ENCODE results near the gene FNBP1. TPM values are rescaled to one million over a fixed set of nuclear protein-coding genes. Genes with fewer than 3 reads are reported as not detected.
"Not testable (repeated sequence)": the region's sequence is repeated elsewhere in the genome, so short reads cannot be mapped to it uniquely, and the experiment has no call there.

FNBP1 gene
- polyA plus RNA-seq, 1 of the 3 experiments (the other 2 are of a cell fraction) = 11.0 TPM

DNA sequence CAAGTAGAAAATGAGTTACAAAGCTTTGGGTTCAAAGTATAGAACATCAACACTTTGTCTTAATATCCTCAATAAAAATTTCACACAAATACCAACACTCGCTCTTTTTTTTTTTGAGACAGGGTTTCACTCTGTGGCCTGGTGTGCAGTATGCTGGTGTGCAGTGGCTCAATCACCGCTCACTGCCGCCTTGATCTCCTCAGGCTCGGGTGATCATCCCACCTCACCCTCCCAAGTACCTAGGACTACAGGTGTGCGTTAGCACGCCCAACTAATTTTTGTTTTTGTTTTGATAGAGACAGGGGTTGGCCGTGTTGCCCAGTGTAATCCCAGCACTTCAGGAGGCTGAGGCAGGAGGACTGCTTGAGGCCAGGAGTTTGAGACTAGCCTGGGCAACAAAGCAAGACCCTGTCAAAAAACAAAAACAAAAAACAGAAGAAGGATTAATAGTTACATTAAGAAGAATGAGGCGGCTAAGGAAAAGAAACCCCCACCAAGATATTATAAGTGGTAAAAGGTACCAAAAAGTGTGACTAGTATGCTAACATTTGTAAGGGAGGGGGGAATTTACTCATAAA is 20.3 kb downstream of the FNBP1 start (continued):
- TF ChIP-seq, protein P1, sequence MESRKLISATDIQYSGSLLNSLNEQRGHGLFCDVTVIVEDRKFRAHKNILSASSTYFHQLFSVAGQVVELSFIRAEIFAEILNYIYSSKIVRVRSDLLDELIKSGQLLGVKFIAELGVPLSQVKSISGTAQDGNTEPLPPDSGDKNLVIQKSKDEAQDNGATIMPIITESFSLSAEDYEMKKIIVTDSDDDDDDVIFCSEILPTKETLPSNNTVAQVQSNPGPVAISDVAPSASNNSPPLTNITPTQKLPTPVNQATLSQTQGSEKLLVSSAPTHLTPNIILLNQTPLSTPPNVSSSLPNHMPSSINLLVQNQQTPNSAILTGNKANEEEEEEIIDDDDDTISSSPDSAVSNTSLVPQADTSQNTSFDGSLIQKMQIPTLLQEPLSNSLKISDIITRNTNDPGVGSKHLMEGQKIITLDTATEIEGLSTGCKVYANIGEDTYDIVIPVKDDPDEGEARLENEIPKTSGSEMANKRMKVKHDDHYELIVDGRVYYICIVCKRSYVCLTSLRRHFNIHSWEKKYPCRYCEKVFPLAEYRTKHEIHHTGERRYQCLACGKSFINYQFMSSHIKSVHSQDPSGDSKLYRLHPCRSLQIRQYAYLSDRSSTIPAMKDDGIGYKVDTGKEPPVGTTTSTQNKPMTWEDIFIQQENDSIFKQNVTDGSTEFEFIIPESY (IDR thresholded peaks at IDR 0.05; ENCODE audit: borderline replicate concordance, low read depth) = no peak
- TF ChIP-seq RAD21 (IDR thresholded peaks at IDR 0.05; ENCODE audit: low read length) (no peak), RXRA (IDR thresholded peaks at IDR 0.05; ENCODE audit: borderline replicate concordance, low read depth) (no peak)
- TF ChIP-seq, protein P2, sequence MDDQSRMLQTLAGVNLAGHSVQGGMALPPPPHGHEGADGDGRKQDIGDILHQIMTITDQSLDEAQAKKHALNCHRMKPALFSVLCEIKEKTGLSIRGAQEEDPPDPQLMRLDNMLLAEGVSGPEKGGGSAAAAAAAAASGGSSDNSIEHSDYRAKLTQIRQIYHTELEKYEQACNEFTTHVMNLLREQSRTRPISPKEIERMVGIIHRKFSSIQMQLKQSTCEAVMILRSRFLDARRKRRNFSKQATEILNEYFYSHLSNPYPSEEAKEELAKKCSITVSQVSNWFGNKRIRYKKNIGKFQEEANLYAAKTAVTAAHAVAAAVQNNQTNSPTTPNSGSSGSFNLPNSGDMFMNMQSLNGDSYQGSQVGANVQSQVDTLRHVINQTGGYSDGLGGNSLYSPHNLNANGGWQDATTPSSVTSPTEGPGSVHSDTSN (IDR thresholded peaks at IDR 0.05) = no peak
- TF ChIP-seq, protein P3, sequence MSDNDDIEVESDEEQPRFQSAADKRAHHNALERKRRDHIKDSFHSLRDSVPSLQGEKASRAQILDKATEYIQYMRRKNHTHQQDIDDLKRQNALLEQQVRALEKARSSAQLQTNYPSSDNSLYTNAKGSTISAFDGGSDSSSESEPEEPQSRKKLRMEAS (IDR thresholded peaks at IDR 0.05; ENCODE audit: low read depth) = no peak

DNA sequence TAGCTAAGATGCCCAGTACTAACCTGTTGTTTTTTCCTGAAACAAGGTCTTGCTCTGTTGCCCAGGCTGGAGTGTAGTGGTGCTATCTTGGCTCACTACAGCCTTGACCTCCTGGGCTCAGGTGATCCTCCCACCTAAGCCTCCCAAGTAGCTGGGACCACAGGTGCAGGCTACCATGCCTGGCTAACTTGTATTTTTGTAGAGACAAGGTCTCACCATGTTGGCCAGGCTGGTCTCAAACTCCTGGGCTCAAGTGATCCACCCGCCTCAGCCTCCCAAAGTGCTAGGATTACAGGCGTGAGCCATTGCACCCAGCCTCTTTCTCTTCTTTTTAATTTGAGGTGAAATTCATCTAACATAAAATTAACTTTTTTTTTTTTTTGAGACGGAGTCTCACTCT is 21.1 kb downstream of the FNBP1 start:
- H3K4me2 ChIP-seq; H3K36me3 ChIP-seq (replicated peaks in 1 of 2; ENCODE audit: control insufficient read depth in 1 of 2, insufficient read depth in 2 of 2, low read length in 1 of 2); POLR2A ChIA-PET; DNase-seq; H3K27ac ChIP-seq (ENCODE audit: low read depth in 2 of 2, low read length in 1 of 2); H3K9me2 ChIP-seq; H3K4me1 ChIP-seq (ENCODE audit: control insufficient read depth in 1 of 2, insufficient read depth in 2 of 2, low read depth in 1 of 2, low read length in 1 of 2); H3K4me3 ChIP-seq (ENCODE audit: low read depth in 2 of 2, low read length in 1 of 2); H3K27me3 ChIP-seq (ENCODE audit: insufficient read depth); H3K9me3 ChIP-seq; H3F3A ChIP-seq (replicated peaks; ENCODE audit: insufficient read depth); H3K9ac ChIP-seq; H2AFZ ChIP-seq (ENCODE audit: low read depth): not testable (repeated sequence)
- Histone ChIP-seq H3K79me2 (ENCODE audit: insufficient read depth) (peaks cover 64% of the 10 kb centered on the region), H4K20me1 (ENCODE audit: insufficient read depth) (peaks cover 45% of the 10 kb centered on the region)
- 92% methylated on average over 3 of the region's 3 CpGs for WGBS (ENCODE audit: low lambda C conversion rate)
- CTCF ChIA-PET = interaction anchor here (1.3 kb wide), 1 partner anchor 18 kb away, joined by 3 read pairs; no protein-coding TSS in a partner anchor

DNA sequence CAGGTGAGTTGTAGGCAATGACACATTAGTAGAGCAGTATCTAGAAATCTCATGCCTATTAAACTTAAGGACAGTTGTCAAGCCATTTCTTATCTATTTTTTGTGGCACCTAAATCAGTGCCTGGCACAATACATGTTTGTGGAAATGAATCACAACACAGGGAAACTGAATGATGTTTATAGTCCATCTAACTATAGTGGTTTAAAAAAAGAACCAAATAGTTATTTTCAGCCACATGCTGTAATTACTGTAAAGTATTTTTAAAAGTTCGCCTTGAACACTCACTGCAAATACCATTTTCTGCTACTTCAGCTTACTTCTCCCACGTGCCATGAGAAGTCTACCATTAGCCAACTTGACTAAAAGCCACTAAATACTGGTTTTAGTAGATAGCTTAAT is 21.9 kb downstream of the FNBP1 start:
- POLR2A ChIA-PET = no interaction called here

More for the DNA sequence above, 21.9 kb downstream of the FNBP1 start:
- Histone ChIP-seq H3K27ac (ENCODE audit: low read depth in 2 of 2, low read length in 1 of 2) (no peak overlapping the region), H3K36me3 (replicated peaks in 1 of 2; ENCODE audit: control insufficient read depth in 1 of 2, insufficient read depth in 2 of 2, low read length in 1 of 2) (peaks cover 0 to 2% of the 10 kb centered on the region in 2 experiments), H3K9me2 (no peaks in the 10 kb centered on the region), H3K4me3 (ENCODE audit: low read depth in 2 of 2, low read length in 1 of 2) (no peak overlapping the region), H3K9me3 (no peaks in the 10 kb centered on the region), H3K79me2 (ENCODE audit: insufficient read depth) (peaks cover 57% of the 10 kb centered on the region), H2AFZ (ENCODE audit: low read depth) (no peak overlapping the region), H3K4me1 (ENCODE audit: control insufficient read depth in 1 of 2, insufficient read depth in 2 of 2, low read depth in 1 of 2, low read length in 1 of 2) (peaks cover 0 to 8% of the 10 kb centered on the region in 2 experiments; a peak in 1 of 4 replicates), H3K9ac (no peak overlapping the region), H3F3A (replicated peaks; ENCODE audit: insufficient read depth) (peaks cover 10% of the 10 kb centered on the region), H4K20me1 (ENCODE audit: insufficient read depth) (peaks cover 43% of the 10 kb centered on the region), H3K27me3 (ENCODE audit: insufficient read depth) (no peaks in the 10 kb centered on the region), H3K4me2 (no peak overlapping the region)
- CTCF ChIA-PET = interaction anchor here (1.3 kb wide), 1 partner anchor 19 kb away, joined by 3 read pairs; no protein-coding TSS in a partner anchor
- TF ChIP-seq SMC3 (IDR thresholded peaks at IDR 0.05; ENCODE audit: low read depth, low read length) = no peak
- TF ChIP-seq MEF2A (IDR thresholded peaks at IDR 0.05; ENCODE audit: borderline replicate concordance, low read depth) = no peak
- TF ChIP-seq GABPA (IDR thresholded peaks at IDR 0.05; ENCODE audit: low read depth) = no peak
- TF ChIP-seq, protein P4, sequence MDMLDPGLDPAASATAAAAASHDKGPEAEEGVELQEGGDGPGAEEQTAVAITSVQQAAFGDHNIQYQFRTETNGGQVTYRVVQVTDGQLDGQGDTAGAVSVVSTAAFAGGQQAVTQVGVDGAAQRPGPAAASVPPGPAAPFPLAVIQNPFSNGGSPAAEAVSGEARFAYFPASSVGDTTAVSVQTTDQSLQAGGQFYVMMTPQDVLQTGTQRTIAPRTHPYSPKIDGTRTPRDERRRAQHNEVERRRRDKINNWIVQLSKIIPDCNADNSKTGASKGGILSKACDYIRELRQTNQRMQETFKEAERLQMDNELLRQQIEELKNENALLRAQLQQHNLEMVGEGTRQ (IDR thresholded peaks at IDR 0.05; ENCODE audit: borderline replicate concordance, low read depth, low read length) = no peak
- TF ChIP-seq YY1 (IDR thresholded peaks at IDR 0.05; ENCODE audit: low read depth) = no peak
- TF ChIP-seq RFX5 (IDR thresholded peaks at IDR 0.05; ENCODE audit: low read length) = no peak
- TF ChIP-seq, protein P1 (IDR thresholded peaks at IDR 0.05; ENCODE audit: borderline replicate concordance, low read depth) = no peak
- no peak for TF ChIP-seq POLR2AphosphoS5 (IDR thresholded peaks at IDR 0.05; ENCODE audit: low read depth, low read length)
- no peak for TF ChIP-seq GATA2 (CRISPR knock-in tag; IDR thresholded peaks at IDR 0.05)
- TF ChIP-seq, protein P5, sequence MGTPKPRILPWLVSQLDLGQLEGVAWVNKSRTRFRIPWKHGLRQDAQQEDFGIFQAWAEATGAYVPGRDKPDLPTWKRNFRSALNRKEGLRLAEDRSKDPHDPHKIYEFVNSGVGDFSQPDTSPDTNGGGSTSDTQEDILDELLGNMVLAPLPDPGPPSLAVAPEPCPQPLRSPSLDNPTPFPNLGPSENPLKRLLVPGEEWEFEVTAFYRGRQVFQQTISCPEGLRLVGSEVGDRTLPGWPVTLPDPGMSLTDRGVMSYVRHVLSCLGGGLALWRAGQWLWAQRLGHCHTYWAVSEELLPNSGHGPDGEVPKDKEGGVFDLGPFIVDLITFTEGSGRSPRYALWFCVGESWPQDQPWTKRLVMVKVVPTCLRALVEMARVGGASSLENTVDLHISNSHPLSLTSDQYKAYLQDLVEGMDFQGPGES (IDR thresholded peaks at IDR 0.05; ENCODE audit: low read depth, low read length) = no peak
- no peak for TF ChIP-seq TEAD4 (IDR thresholded peaks at IDR 0.05; ENCODE audit: borderline replicate concordance, insufficient read depth)
- no peak for TF ChIP-seq EZH2phosphoT487 (IDR thresholded peaks at IDR 0.05; ENCODE audit: borderline replicate concordance, low read depth)
- no peak for DNase-seq
- WGBS (ENCODE audit: low lambda C conversion rate) = 95% methylated on average over 2 of the region's 2 CpGs
